ENCODE measurements around the gene PREB.

Gene PREB

DNA sequence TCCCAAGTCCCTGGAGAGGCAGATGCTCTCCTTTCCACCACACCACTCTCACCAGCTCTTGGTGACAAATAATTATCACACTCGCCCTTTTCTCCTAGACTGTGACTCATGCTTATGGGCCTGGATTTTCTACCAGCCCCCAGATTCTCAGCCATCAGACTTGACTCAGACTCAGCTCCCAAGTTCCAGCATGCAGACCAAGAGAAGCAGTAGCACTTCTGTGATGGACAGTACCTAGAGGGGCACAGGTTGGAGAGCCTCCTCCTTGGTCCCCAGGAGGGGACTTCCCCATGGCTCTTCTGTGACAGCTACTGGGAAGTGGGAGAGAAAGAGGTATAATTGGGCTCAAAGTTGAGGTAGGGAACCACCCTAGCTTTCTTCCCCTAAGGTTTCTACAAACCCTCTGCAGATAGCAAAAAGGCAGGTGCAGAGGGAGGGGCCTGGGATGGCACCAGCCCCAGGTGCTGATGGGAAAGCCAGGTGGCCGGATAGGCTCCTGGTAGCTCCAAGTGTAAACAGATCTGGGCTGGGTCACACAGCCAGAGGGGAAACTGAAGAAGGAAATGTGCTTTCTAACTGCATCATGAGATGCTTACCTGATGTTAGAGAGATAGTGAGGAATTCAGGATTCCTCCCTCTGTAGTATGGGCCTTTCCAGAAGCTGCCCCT is 18.5 kb upstream of the PREB start:
- DNase-seq (ENCODE audit: low read depth in 2 of 2) = no peak

DNA sequence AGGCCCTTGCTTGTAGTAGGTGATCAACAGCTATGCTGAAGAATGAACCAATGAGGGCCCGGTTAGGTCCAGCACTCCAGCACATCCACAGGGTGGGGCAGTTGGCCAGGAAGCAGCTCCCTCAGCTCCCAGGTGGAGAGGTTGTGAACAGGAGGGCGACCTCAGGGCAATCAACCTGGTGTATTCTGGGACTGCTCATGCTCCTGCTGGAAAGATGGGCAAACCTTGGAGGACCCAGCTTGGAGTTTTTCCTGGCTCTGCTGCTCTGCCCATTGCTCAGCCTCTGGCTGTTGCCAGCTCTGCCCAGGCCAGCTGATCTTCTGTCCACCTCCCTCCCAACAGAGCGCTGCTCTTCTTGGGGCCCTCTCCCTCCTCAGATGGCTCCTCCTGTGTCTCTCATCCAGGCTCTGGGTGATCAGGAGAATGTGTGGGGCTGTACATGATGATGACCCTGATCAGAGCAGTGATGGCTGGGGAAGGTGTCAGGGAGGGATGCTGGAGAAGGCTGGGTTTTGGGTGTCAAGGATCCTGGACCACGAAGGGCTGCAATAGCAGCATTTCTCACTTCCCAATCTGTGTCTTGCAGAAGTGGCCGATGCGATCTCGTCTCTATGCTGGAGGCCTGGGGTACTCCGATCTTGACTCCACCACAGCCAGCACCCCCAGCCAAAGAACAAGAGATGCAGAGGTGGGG is 17.8 kb upstream of the PREB start:
- no peak for DNase-seq (ENCODE audit: low read depth in 2 of 2)

DNA sequence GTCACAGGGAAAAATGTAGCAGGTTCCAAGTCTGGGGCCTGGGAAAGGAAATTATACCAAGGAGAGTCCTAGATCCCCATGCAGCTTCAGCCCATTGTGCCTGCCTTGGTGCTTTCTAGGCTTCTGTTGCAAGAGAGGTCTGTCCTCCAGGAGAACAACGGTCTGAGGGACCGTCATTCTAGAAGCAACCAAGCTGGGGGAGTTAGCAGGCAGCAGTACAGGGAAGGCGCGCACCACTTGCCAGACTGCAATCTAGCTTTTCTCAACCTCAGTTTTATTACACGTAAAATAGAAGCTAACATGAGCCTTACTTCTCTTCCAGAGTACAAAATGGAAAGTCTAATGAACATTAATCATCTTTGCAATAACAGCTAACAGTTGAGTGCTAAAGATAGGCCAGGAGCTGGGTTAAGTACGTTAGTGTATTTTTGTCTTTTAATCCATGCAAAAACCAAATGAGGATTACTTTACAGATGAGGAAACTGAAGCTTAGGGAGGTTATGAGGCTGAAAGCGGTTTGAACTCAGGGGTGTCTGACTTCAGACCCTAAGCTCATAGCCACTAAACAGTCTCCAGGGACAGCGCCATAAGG is 16.3 kb upstream of the PREB start:
- no peak for DNase-seq (ENCODE audit: low read depth in 2 of 2)

DNA sequence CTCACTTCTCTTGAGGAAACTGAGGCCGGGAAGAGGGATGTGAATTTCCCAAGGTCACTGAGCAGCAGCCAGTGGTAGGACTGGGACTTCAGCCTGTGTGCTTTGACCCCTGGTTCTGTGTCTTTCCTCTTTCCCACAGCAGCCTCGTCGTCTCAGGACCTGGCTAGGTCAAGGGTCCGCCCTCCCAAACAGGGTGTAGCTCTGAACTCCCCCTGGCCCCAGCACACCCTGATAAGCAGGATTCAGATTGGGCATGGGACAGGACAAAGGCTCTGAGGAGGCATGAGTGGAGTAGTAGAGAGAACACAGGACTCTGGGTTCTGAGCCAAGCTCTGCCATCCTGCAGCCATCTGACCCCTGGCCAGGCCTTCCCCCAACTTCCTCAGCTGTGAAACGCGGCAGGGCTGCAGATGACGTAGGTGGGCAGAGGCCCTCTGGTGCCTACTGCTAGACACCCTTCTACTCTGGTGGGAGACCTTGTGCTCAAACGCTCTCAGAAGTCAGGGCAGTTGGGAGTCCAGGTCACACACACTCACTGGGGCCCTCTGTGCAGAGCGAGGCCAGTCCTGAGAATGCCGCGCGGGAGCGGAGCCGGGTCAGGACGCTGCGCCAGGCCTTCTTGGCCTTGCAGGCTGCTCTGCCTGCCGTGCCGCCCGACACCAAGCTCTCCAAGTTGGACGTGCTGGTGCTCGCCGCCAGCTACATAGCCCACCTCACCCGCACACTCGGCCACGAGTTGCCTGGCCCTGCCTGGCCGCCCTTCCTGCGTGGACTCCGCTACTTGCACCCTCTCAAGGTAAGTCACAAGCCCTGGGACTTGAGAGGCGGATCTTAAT is 15.4 kb upstream of the PREB start:
- DNase-seq (ENCODE audit: low read depth in 2 of 2) = no peak

DNA sequence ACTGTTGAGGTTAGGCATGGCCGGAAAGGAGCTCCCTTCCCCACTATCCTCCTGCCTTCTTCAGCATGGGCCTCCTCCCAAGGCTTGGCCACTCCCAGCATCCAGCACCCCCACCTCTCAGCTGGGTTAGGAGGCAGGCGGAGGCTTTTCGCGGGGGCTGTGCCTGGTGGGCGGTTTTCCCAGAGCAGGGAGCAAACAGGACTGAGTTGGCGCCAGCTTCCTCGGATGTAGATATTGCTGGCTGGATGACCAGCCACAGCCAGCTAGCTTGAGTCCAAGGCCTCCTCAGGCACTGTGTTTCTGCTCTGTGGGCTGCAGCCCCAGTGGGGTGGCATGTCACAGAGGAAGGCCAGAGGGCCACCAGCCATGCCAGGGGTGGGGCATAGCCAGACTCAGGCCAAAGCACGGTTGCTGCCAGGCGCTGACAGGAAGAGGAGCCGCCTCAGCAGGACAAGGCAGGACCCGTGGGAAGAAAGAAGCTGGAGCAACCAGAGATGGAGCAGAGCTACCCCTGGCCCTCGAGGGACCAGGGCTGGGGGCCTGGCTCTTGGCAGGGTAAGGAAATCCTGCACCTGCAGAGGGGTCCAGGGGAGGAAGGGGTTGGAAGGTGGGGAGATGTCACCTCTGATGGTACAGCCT is 14.5 kb upstream of the PREB start, which contains the start of gene TCF23:
TCF23 (plus strand) TSS at position 204 of the 639 bp plus-strand sequence; CDS start at position 334, 130 bp downstream.
- DNase-seq (ENCODE audit: low read depth in 2 of 2) = no peak

DNA sequence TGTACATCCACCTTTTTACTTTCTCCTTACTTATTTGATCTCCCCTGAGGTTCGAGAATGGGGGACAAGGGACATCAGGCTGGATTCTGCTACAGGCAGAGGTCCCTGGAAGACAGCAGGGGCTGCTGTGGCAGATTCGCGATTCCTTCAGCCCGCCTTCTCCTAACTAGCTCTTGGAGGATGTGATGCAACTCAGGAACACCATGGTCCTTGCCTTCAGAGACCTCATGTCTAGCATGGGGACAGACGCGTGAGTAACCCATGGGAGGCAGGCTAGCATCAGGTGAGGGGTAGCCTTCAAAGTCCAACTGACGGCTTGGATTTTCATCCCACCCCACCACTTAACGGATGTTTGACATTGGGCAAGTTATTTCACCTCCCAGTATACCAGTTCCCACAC is 13.5 kb upstream of the PREB start:
- DNase-seq (ENCODE audit: low read depth in 2 of 2) = no peak

DNA sequence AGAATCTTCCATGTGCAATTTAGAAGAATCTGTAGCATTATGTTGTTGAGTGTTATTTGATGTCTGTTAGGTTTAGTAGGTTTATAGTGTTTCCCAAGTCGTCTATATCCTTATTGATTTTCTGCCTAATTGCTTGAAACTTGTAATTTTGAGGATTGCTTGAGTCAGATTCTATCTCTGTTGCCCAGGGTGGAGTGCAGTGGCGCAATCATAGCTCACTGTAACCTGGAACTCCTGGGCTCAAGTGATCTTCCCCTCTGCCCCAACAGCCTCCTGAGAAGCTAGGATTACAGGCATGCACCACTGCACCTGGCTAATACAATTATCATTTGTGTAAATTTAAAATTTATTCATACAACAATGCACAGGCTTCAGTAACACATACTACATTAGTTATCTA is 11.2 kb upstream of the PREB start:
- DNase-seq (ENCODE audit: low read depth in 2 of 2) = no peak

DNA sequence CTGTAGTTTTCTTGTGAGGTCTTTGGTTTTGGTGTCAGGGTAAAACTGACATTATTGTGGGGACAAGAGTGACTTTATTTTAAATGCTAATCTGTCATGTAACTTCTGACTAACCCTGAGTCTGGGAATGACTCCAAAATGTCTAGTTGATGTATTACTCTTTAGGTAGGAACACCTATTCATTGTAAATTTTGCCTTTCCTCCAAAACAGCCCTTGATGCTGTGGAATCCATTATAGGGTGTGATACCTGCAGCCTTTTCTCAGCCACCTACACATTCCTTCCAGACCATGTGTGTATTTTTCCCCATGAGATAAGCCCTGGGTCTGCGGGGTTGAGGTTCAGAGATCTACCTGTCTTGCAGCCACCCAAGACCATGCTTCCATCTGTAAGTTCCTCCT is 8.8 kb upstream of the PREB start:
- DNase-seq (ENCODE audit: low read depth in 2 of 2) = no peak

DNA sequence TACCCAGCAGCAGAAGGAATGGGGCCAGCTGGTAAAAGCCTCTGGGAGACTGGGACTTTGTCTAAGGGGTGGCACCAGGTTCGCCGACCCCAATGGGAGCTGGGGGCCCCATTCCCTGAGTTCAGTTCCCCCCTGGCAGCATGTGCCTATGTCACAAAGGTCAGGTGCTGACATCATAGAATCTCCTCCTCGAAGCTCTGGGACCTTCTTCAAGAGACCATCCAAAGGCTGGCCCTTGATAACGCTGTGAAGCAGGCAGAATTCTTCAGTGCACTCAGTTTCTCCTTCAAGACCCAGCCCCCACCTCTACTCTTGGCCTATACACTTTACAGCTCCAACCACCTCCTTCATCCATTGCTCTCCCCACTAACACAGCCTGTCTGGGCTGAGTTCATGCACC is 4.9 kb upstream of the PREB start, which contains the start of gene PRR30:
PRR30 (minus strand) TSS at position 101 of the 400 bp plus-strand sequence. CDS start 1,081 bp downstream, outside the sequence.
- DNase-seq (ENCODE audit: low read depth in 2 of 2) = no peak

DNA sequence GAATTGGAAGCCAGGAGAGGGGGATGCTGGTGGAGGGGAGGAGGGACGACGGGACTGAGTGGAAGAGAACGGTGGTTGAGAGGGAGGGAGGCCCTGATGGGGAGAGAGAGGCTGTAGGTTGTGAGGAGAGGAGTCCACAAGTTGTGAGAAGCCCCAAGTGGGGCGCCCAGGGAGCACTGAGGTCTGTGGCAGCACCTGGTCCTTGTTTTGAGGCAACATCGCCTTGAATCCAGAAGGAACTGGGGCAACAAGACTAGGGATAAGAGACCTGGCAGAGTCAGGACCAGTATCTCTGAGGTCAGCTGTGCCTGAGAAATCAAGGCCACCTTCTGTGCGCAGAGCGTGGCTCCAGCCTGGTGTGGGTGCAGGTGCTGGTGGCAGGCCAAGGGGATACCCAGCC is 3.7 kb upstream of the PREB start:
- DNase-seq (ENCODE audit: low read depth in 2 of 2) = no peak

DNA sequence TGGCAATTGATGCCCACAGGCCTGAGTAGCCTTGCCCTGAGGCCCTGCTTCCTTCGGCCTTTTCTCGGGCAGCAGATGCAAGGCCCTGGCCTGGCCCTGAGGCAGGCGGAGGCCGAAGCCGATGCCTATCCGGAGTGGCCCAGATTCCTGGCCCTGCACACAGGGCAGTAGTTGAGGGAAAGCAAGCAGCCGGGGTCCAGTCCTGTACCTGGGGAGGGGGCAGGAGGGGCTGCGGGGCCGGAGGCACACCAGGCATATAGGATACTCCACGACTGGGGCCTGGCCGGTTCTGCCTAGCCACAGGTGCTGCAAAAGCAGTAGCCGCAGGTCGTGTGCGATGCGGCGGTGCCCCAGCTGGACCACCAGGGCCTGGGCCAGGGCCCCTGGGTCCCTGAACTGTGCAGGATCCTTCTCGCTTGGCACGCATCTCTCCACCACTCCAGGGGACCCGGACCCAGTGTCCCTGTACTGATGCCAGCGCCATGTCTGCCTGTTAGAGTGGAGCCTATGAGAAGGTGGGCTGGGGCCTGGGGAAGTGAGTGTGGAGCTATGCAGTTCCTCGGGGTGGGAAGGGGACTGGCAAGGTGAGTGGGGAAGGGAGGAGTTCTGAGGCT is 3.0 kb upstream of the PREB start:
- DNase-seq (ENCODE audit: low read depth in 2 of 2) = no peak

DNA sequence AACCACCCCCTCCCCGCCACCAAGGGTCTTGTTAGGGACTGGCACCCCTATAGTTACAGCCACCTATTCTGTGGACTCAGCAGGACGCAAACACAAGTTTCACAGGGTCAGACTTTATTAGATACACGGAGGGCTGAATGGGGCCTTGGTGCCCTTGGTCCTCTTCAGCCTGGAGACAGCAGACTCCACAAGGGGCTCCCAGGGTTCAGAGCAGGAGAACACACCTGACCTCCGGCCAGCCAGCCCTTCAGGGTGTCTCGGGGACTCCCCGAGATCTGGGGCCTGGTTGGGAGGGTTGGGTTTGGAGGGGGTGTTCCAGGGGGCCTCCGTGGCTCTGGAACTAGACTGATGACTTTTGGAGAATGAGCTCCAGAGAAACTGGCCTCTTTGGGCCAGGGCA is 2.3 kb upstream of the PREB start:
- no peak for DNase-seq (ENCODE audit: low read depth in 2 of 2)

DNA sequence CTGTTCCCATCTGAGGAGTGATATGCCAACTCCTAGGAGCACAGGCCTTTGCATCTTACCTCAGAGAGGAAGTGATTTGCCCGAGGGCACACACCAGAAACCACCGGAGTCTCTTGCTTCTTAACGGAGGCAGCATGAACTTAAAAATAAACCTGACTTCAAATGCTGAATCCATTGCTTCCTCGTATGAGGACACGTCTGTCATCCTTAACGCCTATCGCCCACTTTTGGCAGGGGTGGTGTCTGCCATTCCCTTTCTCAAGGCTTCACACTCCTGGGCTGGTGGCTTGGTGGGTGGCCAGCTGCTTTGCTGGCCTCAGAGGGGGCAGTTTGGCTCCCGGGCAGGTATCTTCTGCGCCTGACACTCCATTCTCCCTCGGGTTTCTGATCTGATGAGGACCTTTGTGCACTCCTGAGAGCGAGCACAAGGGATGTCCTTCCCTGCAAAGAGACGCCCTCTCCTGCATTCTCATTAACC is 1.1 kb upstream of the PREB start:
- no peak for DNase-seq (ENCODE audit: low read depth in 2 of 2)

DNA sequence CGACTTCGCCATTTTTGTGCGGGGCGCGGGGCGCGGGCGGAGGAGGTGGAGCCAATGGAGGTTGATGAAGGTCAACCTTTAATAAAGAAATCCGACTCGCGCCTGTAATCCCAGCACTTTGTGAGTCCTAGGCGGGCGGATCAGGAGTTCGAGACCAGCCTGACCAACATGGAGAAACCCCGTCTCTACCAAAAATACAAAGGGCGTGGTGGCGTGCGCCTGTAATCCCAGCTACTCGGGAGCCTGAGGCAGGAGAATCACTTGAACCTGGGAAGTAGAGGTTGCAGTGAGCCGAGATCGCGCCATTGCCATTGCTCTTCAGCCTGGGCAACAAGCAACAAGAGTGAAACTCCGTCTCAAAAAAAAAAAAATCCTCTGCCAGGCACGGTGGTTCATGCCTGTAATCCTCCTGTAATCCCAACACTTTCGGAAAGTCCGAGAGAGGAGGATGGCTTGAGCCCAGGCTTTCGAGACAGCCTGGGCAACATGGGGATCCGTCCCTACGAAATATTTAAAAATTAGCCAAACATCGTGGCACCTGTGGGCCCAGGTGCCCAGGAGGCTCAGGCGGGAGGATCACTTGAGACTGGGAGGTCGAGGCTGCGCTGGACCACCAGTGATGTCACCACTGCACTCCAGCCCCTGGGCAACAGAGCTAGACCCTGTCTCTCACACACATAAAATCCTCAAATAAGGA is 493 bp upstream of the PREB start:
- no peak for DNase-seq (ENCODE audit: low read depth in 2 of 2)

DNA sequence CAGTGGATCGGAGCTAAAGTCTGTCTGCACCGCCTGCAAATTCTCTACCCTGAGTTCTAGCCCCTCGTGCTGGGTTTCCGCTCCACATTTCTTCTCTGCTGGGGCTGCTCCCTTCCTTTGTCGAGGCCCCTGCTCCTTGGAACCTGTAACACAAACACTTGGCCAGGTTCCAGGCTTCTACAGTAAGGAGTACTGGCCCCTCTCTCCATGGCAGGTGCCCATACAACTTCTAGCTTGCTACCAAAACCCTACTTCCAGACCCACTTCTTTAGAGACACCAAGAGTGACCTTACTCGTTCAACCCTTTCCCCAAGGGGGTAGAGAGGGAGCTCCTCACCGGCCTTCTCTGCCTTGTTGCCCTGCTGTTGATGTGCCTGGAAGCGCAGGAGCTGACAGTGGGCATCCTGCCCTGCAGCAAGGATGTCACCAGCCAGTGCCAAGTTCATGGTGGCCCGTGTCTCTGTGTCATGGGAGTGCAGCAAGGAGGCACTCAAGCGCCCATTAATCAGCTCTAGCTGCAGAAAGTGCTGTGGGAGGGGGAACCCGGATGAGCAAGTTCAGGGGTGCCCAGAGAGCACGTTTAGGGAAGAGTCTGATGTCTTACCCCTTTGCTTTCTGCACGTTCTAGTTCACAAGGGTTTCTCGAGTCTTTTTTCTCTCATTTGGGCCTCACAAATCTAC is 1.1 kb downstream of the PREB start:
- DNase-seq (ENCODE audit: low read depth in 2 of 2) = no peak

DNA sequence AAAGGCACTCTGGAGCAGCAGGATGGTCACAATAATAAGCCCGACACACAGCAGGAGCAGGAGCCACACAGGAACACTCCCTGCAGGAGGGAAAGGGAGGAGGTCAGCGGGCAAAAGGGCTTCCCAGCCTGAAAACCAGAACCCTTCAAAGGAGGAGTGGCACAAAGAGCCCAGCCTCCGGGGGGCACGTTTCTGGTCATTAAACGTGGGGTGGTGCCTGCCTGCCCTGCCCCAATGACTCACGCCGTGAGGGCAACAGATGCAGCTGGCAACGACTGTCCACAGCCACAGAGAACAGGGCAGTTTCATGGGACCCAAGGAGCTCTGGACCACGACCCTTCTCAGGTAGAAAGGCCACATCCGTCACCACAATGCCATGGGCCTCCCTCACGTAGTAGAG is 3.0 kb downstream of the PREB start:
- no peak for DNase-seq (ENCODE audit: low read depth in 2 of 2)

DNA sequence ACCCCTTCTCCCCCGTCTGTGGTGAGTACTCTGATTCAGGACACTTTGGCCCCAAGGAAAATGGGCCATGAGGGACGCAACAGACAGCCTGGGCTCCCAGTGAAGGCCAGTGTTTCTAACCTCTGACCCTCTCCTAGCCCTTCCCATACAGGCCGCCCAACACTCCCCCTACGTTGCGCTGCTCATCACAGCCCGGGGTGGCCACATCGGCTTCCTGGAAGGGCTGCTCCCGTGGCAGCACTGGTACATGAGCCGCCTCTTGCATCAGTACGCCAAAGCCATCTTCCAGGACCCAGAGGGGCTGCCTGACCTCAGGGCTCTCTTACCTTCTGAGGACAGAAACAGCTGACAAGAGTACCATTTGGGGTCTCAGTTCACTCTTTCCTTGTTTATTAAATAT is 4.0 kb downstream of the PREB start:
- DNase-seq (ENCODE audit: low read depth in 2 of 2) = no peak

DNA sequence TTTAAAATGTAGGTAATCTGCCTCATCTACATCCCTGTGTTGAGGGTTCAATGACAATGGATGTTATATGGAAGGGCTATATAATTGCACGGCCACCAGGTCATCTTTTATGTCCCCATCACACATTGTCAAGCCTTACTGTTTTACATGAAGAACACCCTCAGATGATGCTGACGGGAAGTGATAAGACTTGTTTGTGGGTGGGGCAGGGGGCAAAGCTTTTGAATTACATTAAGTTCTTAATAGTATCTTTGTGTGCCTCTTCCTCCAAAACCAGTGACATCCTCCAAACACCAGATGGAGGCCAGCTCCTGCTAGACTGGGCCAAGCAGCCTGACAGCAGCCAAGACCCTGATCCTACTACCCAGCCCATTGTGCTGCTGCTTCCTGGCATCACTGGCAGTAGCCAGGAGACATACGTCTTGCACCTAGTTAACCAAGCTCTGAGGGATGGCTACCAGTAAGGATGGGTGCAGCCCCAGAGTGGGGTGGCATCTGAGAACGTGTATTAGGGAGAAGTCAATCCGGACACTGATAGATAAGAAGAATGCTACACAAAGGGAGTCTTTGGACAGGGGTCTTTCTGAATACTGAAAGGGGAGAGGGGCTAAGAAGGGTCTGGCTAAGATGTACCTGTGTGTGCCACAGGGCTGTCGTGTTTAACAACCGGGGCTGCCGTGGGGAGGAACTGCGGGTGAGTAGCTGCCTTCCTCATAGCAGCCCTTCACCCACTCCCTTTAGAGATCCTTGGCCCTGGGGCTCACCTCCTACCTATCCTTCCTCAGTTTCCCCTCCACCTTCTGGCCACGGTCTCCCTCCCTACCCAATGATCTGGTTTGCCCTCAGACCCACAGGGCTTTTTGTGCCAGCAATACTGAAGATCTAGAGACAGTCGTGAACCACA is 5.5 kb downstream of the PREB start:
- DNase-seq (ENCODE audit: low read depth in 2 of 2) = no peak

Measured in stimulated activated CD8-positive, alpha-beta memory T cell treated with anti-CD3 and anti-CD28 coated beads, Interleukin-15, amount 100 ng/mL, for 4 hours (primary cell).